K562 (cell line): ENCODE measurements around the gene CLCNKA. TPM values are rescaled to one million over a fixed set of nuclear protein-coding genes. Genes with fewer than 3 reads are reported as not detected.
A peak's percentile ranks its signal among the peaks of the same experiment; 100 is the strongest.

ENCODE experiments used
- ATAC-seq: fragments of 200-7000 bp; cut with Tn5 transposase; 3 replicates; pipeline ENCODE4 v1.9.1; 2020; ENCODE audit warnings: moderate library complexity
- BruUV-seq: library from RNA; stranded (reverse); fragments of 400-500 nt; replicated peaks from 2 replicates; lab custom pipeline; 2021; lab: Mats Ljungman, UMichigan
- CTCF ChIA-PET: fragments of 300-600 bp; formaldehyde crosslinking; extraction: SDS; loops from one replicate; lab custom pipeline; 2021; ENCODE audit warnings: low intra/inter-chr PET ratio; lab: Yijun Ruan, JAX
- POLR2A ChIA-PET: fragments of 300-600, 350-650 bp; sonication (Branson Sonifier 250); formaldehyde crosslinking; extraction: SDS; loops from one replicate; lab custom pipeline; 2021; ENCODE audit warnings: antibody characterized with exemption, inconsistent platforms; lab: Yijun Ruan, JAX
- DNase-seq, 4 experiments: peaks; one replicate each; pipeline versions ENCODE4 v3.0.0 to v3.0.0-alpha.2; 2011 to 2018; ENCODE audit warnings: low spot score in 3 of 4, mixed read lengths in 3 of 4; ENCODE audit errors: extremely low read depth in 1 of 4
- FAIRE-seq: peaks from 2 replicates; lab custom pipeline; 2011; peaks lifted over from hg19 to GRCh38; lab: Jason Lieb, UNC
- H2AFZ ChIP-seq: 2 replicates; pipeline ENCODE4 v1.6.0; 2011; ENCODE audit warnings: low read depth, low read length, control low read depth, inconsistent platforms
- H3K27ac ChIP-seq: fragments of 200-600 bp; 3 replicates; pipeline ENCODE4 v1.8.0; 2011; ENCODE audit warnings: low read depth, mild to moderate bottlenecking, control low read depth, inconsistent platforms, low read length, moderate library complexity, mixed read lengths; ENCODE audit errors: extremely low read depth
- H3K27me3 ChIP-seq, 2 experiments: fragments of 300-600 bp in 1 of 2; 2 replicates in 1 of 2; 3 replicates in 1 of 2; pipeline versions ENCODE4 v1.6.0 to v1.8.0; 2011; ENCODE audit warnings: inconsistent platforms in 2 of 2, low read length in 2 of 2, mild to moderate bottlenecking in 1 of 2, mixed read lengths in 1 of 2, moderate library complexity in 1 of 2; ENCODE audit not compliant: control insufficient read depth in 2 of 2, insufficient read depth in 2 of 2
- H3K36me3 ChIP-seq: fragments of 300-600 bp; 3 replicates; pipeline ENCODE4 v1.8.0; 2011; ENCODE audit warnings: mild to moderate bottlenecking, low read length, inconsistent platforms; ENCODE audit not compliant: control insufficient read depth, insufficient read depth
- H3K4me1 ChIP-seq, 2 experiments: fragments of 200-600 bp in 1 of 2; replicated peaks in 1 of 2; 2 replicates in 1 of 2; 3 replicates in 1 of 2; pipeline versions ENCODE4 v1.5.1 to v1.8.0; 2011; ENCODE audit warnings: inconsistent platforms in 2 of 2, low read length in 2 of 2, mild to moderate bottlenecking in 1 of 2, mixed read lengths in 1 of 2, moderate library complexity in 1 of 2; ENCODE audit not compliant: control insufficient read depth in 2 of 2, insufficient read depth in 2 of 2
- H3K4me2 ChIP-seq: 2 replicates; pipeline ENCODE4 v1.6.1; 2011; ENCODE audit warnings: low read length, control low read depth, inconsistent platforms, mixed read lengths; ENCODE audit not compliant: insufficient read depth
- H3K4me3 ChIP-seq: fragments of 200-600 bp; sonication (generic), shearing (Covaris generic); 2 replicates; pipeline ENCODE4 v1.5.1; 2016; ENCODE audit warnings: control low read depth, inconsistent platforms
- H3K79me2 ChIP-seq: fragments of 200-600 bp; 3 replicates; pipeline ENCODE4 v1.8.0; 2011; ENCODE audit warnings: low read length, inconsistent platforms; ENCODE audit not compliant: control insufficient read depth, insufficient read depth
- H3K9ac ChIP-seq, 2 experiments: 2 replicates each; pipeline versions ENCODE4 v1.6.0 to v1.6.1; 2011; ENCODE audit warnings: low read depth in 2 of 2, low read length in 2 of 2, control low read depth in 1 of 2, inconsistent platforms in 1 of 2, mild to moderate bottlenecking in 1 of 2, mixed read lengths in 1 of 2; ENCODE audit not compliant: insufficient read depth in 1 of 2
- H3K9me1 ChIP-seq: one replicate; pipeline ENCODE4 v1.6.0; 2011; ENCODE audit warnings: inconsistent platforms, mild to moderate bottlenecking, low read length, moderate library complexity; ENCODE audit not compliant: control insufficient read depth, insufficient read depth
- H3K9me3 ChIP-seq: replicated peaks from 2 replicates; pipeline ENCODE4 v1.5.1; 2011; ENCODE audit warnings: low read depth, low read length, inconsistent platforms; ENCODE audit not compliant: control insufficient read depth, insufficient read depth
- H4K20me1 ChIP-seq: replicated peaks from 2 replicates; pipeline ENCODE4 v1.6.1; 2011; ENCODE audit warnings: low read length, inconsistent platforms, mixed read lengths; ENCODE audit not compliant: control insufficient read depth, insufficient read depth
- ARID1B ChIP-seq: fragments of 450-650 bp; IDR thresholded peaks from 2 replicates; pipeline ENCODE4 v1.6.1; 2016; ENCODE audit warnings: antibody characterized with exemption, mild to moderate bottlenecking, inconsistent platforms
- BHLHE40 ChIP-seq: IDR thresholded peaks from 2 replicates; pipeline ENCODE4 v1.6.1; 2011; ENCODE audit warnings: low read length, improper control_type of control experiment
- CHCHD3 ChIP-seq: fragments of 250-450 bp; sonication (Bioruptor Pico); IDR thresholded peaks from 2 replicates; pipeline ENCODE4 v2.1.2; 2022; ENCODE audit warnings: mild to moderate bottlenecking
- CLOCK ChIP-seq: fragments of 250-450 bp; sonication (Bioruptor Pico); IDR thresholded peaks from 2 replicates; pipeline ENCODE4 v1.4.0; 2020; ENCODE audit warnings: mild to moderate bottlenecking, moderate library complexity, borderline replicate concordance
- HIVEP1 ChIP-seq: fragments of 250-450 bp; sonication (Bioruptor Pico); IDR thresholded peaks from 2 replicates; pipeline ENCODE4 v1.4.0; 2020; ENCODE audit warnings: mild to moderate bottlenecking
- NFE2 ChIP-seq: IDR thresholded peaks from 2 replicates; pipeline ENCODE4 v1.6.1; 2014; ENCODE audit warnings: antibody characterized with exemption, low read depth
- PHF8 ChIP-seq: fragments of 200-600 bp; sonication (generic); IDR thresholded peaks from 2 replicates; pipeline ENCODE4 v1.6.1; 2012; ENCODE audit warnings: mixed run types, mild to moderate bottlenecking, inconsistent platforms, low read length, moderate library complexity, borderline replicate concordance
- ZFP36 ChIP-seq: fragments of 150-350 bp; IDR thresholded peaks from 2 replicates; pipeline ENCODE4 v1.6.1; 2018; ENCODE audit warnings: low read length, low read depth; ENCODE audit not compliant: partially characterized antibody
- ZNF121 ChIP-seq: sonication (generic); formaldehyde crosslinking; conservative IDR thresholded peaks from 2 replicates; pipeline ENCODE4 v1.8.0; 2022; ENCODE audit warnings: missing genetic modification reagents
- WGBS: fragments of 100-300 bp; shearing (Covaris generic); methylation state at CpG from one replicate; pipeline ENCODE4 v1.1.6; 2016; ENCODE audit warnings: low coverage, mixed read lengths; ENCODE audit not compliant: insufficient coverage; ENCODE audit errors: missing lambda C conversion rate; 5-methylcytosine and 5-hydroxymethylcytosine counted together
- in situ Hi-C: fragments of 300-500 bp; cut with MboI; formaldehyde crosslinking; loops from 4 replicates; pipeline ENCODE4 v1.15.0; 2018; ENCODE audit warnings: inconsistent platforms, mixed read lengths
- intact Hi-C: fragments of 100-400 bp; cut with micrococcal nuclease; formaldehyde crosslinking; loops from 2 replicates; pipeline ENCODE4 v1.14.2; 2022
- polyA plus RNA-seq, 8 experiments: library from polyadenylated mRNA; depleted of rRNA in 4 of 8; stranded (reverse) in 5 of 8; unstranded in 3 of 8; fragments of >200 nt; fragmentation: Nextera tagmentation in 2 of 8; fragmentation: Illumina TruSeq in 1 of 8; extraction: Ambion mirVana in 2 of 8; extraction: Trizol in 1 of 8; gene quantifications; 2 replicates each; pipeline versions ENCODE4 v1.2.1 to v1.2.3, GENCODE V29; 2011 to 2014; ENCODE audit warnings: inconsistent platforms in 1 of 8, missing spikeins in 1 of 8
- total RNA-seq, 7 experiments: library from RNA; depleted of rRNA in 6 of 7; stranded (reverse); fragments of >200 nt in 6 of 7; fragmentation: Illumina TruSeq in 2 of 7; extraction: Trizol in 2 of 7; gene quantifications; 2 replicates each; pipeline versions ENCODE4 v1.2.1 to v1.2.3, GENCODE V29; 2011 to 2021; ENCODE audit warnings: low replicate concordance in 1 of 7
- TF ChIP-seq, protein P1 (sequence below): fragments of 450-650 bp; conservative IDR thresholded peaks from 2 replicates; pipeline ENCODE4 v1.6.1; 2016; ENCODE audit warnings: missing genetic modification characterization, low read depth, mild to moderate bottlenecking, control low read depth, missing compliant biosample characterization
- TF ChIP-seq, protein P2 (sequence below), 2 experiments: fragments of 450-650 bp in 1 of 2; sonication (generic) in 1 of 2; formaldehyde crosslinking in 1 of 2; IDR thresholded peaks in 1 of 2; conservative IDR thresholded peaks in 1 of 2; 2 replicates each; pipeline versions ENCODE4 v1.6.1 to v1.8.1; 2016 to 2023; ENCODE audit warnings: mild to moderate bottlenecking in 2 of 2, moderate library complexity in 2 of 2, inconsistent platforms in 1 of 2, missing genetic modification reagents in 1 of 2
- TF ChIP-seq, protein P3 (sequence below): fragments of 450-650 bp; IDR thresholded peaks from 2 replicates; pipeline ENCODE4 v1.6.1; 2016; ENCODE audit warnings: borderline replicate concordance

Gene CLCNKA
- total and polyA plus RNA-seq, 9 of the 15 experiments (the other 6 are each of a cell fraction or from before 2014, with no cell fraction given): 0.03 to 0.37 (median 0.10) TPM; not detected in 3

GRCh38 chr1:16076031-16076864, 54.4 kb downstream of the CLCNKA start:
- 19% methylated on average over 14 of the region's 14 CpGs for WGBS
- Histone ChIP-seq H3K79me2 (no peaks in the 10 kb centered on the region), H3K36me3 (no peaks in the 10 kb centered on the region), H3K9me3 (no peaks in the 10 kb centered on the region), H3K4me1 (peaks cover 19 to 35% of the 10 kb centered on the region in 2 experiments; a peak in 4 of 5 replicates), H3K27me3 (peaks cover 0 to 10% of the 10 kb centered on the region in 2 experiments; a peak in 2 of 5 replicates), H3K4me2 (peak overlapping the region; percentile 62), H3K9me1 (no peaks in the 10 kb centered on the region), H3K4me3 (no peak overlapping the region), H4K20me1 (no peaks in the 10 kb centered on the region), H3K27ac (no peak overlapping the region; the same call in 2 of the 3 replicates), H3K9ac (peak overlapping the region; percentile 22 to 47; a peak in 3 of 4 replicates), H2AFZ (peak overlapping the region; percentile 54; the same call in 1 of the 2 replicates)
- ChIA-PET CTCF (interaction anchor here (0.9 to 9.0 kb wide), 2 partner anchors 110 to 168 kb away, joined by 3 to 208 read pairs; no protein-coding TSS in a partner anchor), POLR2A (interaction anchor here (0.7 kb wide), 1 partner anchor 201 kb away, joined by 3 read pairs; no protein-coding TSS in a partner anchor)
- FAIRE-seq (peak; percentile 91), DNase-seq (peak; percentile 69 to 88 (median 78)), ATAC-seq (peak; percentile 45)
- no TSS peak for BruUV-seq
- in situ Hi-C loops: no loop called here
- intact Hi-C loops: no loop called here
- TF ChIP-seq PHF8: peak; percentile 49; the same call in 1 of the 2 replicates
- TF ChIP-seq, protein P1, sequence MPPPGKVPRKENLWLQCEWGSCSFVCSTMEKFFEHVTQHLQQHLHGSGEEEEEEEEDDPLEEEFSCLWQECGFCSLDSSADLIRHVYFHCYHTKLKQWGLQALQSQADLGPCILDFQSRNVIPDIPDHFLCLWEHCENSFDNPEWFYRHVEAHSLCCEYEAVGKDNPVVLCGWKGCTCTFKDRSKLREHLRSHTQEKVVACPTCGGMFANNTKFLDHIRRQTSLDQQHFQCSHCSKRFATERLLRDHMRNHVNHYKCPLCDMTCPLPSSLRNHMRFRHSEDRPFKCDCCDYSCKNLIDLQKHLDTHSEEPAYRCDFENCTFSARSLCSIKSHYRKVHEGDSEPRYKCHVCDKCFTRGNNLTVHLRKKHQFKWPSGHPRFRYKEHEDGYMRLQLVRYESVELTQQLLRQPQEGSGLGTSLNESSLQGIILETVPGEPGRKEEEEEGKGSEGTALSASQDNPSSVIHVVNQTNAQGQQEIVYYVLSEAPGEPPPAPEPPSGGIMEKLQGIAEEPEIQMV: no peak
- TF ChIP-seq ZFP36: peak; percentile 57
- TF ChIP-seq, protein P2, sequence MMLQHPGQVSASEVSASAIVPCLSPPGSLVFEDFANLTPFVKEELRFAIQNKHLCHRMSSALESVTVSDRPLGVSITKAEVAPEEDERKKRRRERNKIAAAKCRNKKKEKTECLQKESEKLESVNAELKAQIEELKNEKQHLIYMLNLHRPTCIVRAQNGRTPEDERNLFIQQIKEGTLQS (IDR thresholded peaks at IDR 0.05): peak; percentile 89
- TF ChIP-seq, protein P2 (CRISPR knock-in tag; conservative IDR thresholded peaks at IDR 0.05): no peak; the same call in 1 of the 2 replicates
- TF ChIP-seq ZNF121: no peak
- peak; percentile 49; the same call in 1 of the 2 replicates for TF ChIP-seq ARID1B
- TF ChIP-seq NFE2: peak; percentile 70; the same call in 1 of the 2 replicates
- peak; percentile 22; the same call in 1 of the 2 replicates for TF ChIP-seq BHLHE40
- TF ChIP-seq HIVEP1 (CRISPR knock-in tag): no peak
- TF ChIP-seq CHCHD3 (CRISPR knock-in tag): no peak
- no peak for TF ChIP-seq CLOCK (CRISPR knock-in tag)
- TF ChIP-seq, protein P3, sequence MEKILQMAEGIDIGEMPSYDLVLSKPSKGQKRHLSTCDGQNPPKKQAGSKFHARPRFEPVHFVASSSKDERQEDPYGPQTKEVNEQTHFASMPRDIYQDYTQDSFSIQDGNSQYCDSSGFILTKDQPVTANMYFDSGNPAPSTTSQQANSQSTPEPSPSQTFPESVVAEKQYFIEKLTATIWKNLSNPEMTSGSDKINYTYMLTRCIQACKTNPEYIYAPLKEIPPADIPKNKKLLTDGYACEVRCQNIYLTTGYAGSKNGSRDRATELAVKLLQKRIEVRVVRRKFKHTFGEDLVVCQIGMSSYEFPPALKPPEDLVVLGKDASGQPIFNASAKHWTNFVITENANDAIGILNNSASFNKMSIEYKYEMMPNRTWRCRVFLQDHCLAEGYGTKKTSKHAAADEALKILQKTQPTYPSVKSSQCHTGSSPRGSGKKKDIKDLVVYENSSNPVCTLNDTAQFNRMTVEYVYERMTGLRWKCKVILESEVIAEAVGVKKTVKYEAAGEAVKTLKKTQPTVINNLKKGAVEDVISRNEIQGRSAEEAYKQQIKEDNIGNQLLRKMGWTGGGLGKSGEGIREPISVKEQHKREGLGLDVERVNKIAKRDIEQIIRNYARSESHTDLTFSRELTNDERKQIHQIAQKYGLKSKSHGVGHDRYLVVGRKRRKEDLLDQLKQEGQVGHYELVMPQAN: no peak
